ENCODE measurements around the gene SIGLEC10.

- TF ChIP-seq YY1 (IDR thresholded peaks at IDR 0.05; ENCODE audit: insufficient read depth, insufficient read length), result no peak
- no peak for TF ChIP-seq ZNF274 (IDR thresholded peaks at IDR 0.05; ENCODE audit: low read depth, low read length)
Observed at GRCh38 chr19:51377422-51377821, 40.0 kb downstream of the SIGLEC10 start.

All from NT2/D1 (cell line).